Measurements from ENCODE around the gene DNAJB13.

GRCh38 chr11:74014880-74015279 lies 64.1 kb downstream of the DNAJB13 start:
- no peak for TF ChIP-seq CTCF (IDR thresholded peaks at IDR 0.05)
- no peak for TF ChIP-seq POLR2A (IDR thresholded peaks at IDR 0.05)
- no peak for TF ChIP-seq EP300 (IDR thresholded peaks at IDR 0.05)
- TF ChIP-seq POLR2AphosphoS5 (IDR thresholded peaks at IDR 0.05), result no peak
